CD4-positive, alpha-beta T cell (primary cell): ENCODE measurements around the gene SPNS3. TPM values are rescaled to one million over a fixed set of nuclear protein-coding genes. Genes with fewer than 3 reads are reported as not detected.

Experiments
- ATAC-seq: fragments of 200-7000 bp; cut with Tn5 transposase; one replicate; pipeline ENCODE4 v1.10.0; 2022; ENCODE audit warnings: mild to moderate bottlenecking; ENCODE audit not compliant: poor library complexity
- CTCF ChIA-PET: fragments of 350-600 bp; sonication (Branson Sonifier 250); formaldehyde crosslinking; loops from one replicate; lab custom pipeline; 2021; ENCODE audit warnings: antibody characterized with exemption, inconsistent platforms; lab: Charles Lee
- POLR2A ChIA-PET: fragments of 350-600 bp; sonication (Branson Sonifier 250); formaldehyde crosslinking; loops from one replicate; lab custom pipeline; 2021; ENCODE audit warnings: antibody characterized with exemption, inconsistent platforms; lab: Charles Lee
- DNase-seq, 14 experiments: peaks; one replicate each; pipeline ENCODE4 v3.0.0-alpha.2; 2013 to 2020; ENCODE audit warnings: mixed read lengths in 2 of 14
- H3K27ac ChIP-seq, 2 donors: one replicate each; pipeline versions ENCODE4 v1.5.1 to v1.7.0; 2013; ENCODE audit warnings: low read length in 2 of 2, low read depth in 1 of 2, mild to moderate bottlenecking in 1 of 2
- H3K27me3 ChIP-seq, 2 experiments: 1 replicate in 1 of 2; 2 replicates in 1 of 2; pipeline versions ENCODE4 v1.6.1 to v1.7.0; 2013; ENCODE audit warnings: low read length in 2 of 2, control low read depth in 1 of 2, mild to moderate bottlenecking in 1 of 2, moderate library complexity in 1 of 2; ENCODE audit not compliant: insufficient read depth in 2 of 2, control insufficient read depth in 1 of 2
- H3K36me3 ChIP-seq: one replicate; pipeline ENCODE4 v1.6.1; 2013; ENCODE audit warnings: low read length, control low read depth; ENCODE audit not compliant: insufficient read depth
- H3K4me1 ChIP-seq: one replicate; pipeline ENCODE4 v1.6.1; 2013; ENCODE audit warnings: low read length, control low read depth; ENCODE audit not compliant: insufficient read depth
- H3K4me3 ChIP-seq: one replicate; pipeline ENCODE4 v1.5.1; 2013; ENCODE audit warnings: mild to moderate bottlenecking, low read length, moderate library complexity
- H3K9me3 ChIP-seq, 2 experiments: 1 replicate in 1 of 2; 2 replicates in 1 of 2; pipeline versions ENCODE4 v1.6.1 to v1.7.0; 2013; ENCODE audit warnings: low read length in 2 of 2, mild to moderate bottlenecking in 2 of 2, control low read depth in 1 of 2, moderate library complexity in 1 of 2; ENCODE audit not compliant: control insufficient read depth in 1 of 2, insufficient read depth in 1 of 2
- H3K27ac Mint-ChIP-seq: one replicate; pipeline ENCODE4 v1.8.0; 2020; ENCODE audit warnings: mixed read lengths
- H3K27me3 Mint-ChIP-seq: one replicate; pipeline ENCODE4 v1.8.0; 2021; ENCODE audit warnings: mixed read lengths
- H3K36me3 Mint-ChIP-seq: one replicate; pipeline ENCODE4 v1.8.0; 2021; ENCODE audit warnings: low read depth, mixed read lengths
- H3K4me1 Mint-ChIP-seq: one replicate; pipeline ENCODE4 v1.8.0; 2021; ENCODE audit warnings: low read depth, mixed read lengths
- H3K4me3 Mint-ChIP-seq: one replicate; pipeline ENCODE4 v1.8.0; 2020; ENCODE audit warnings: mild to moderate bottlenecking, mixed read lengths
- H3K9me3 Mint-ChIP-seq: one replicate; pipeline ENCODE4 v1.8.0; 2020; ENCODE audit warnings: mixed read lengths
- CTCF ChIP-seq: fragments of 200-600 bp; IDR thresholded peaks from one replicate; pipeline ENCODE4 v1.8.0; 2022; ENCODE audit warnings: antibody characterized with exemption, mild to moderate bottlenecking
- intact Hi-C, 2 experiments: fragments of 100-400 bp; cut with DNase I in 1 of 2; cut with micrococcal nuclease in 1 of 2; formaldehyde crosslinking; loops; one replicate each; pipeline versions ENCODE4 v1.15.1 to v1.9.0; 2023 to 2025; cut with DNase I, micrococcal nuclease
- total RNA-seq, 174 experiments: library from RNA in 2 of 174; stranded (reverse) in 2 of 174; gene quantifications; one replicate each; pipeline ENCODE4 v1.2.3 and lab custom pipeline; 2021 to 2026

The SPNS3 gene
- total RNA-seq, 2 experiments from 2014 or later = 2.3 to 2.5 TPM

- no peak overlapping the region for H3K4me3 Mint-ChIP-seq
- DNase-seq = no peak
- ChIA-PET CTCF (no interaction called here), POLR2A (no interaction called here)
- H3K36me3 Mint-ChIP-seq = peaks cover 7% of the 10 kb centered on the region
- Histone ChIP-seq H3K36me3 (peaks cover 9% of the 10 kb centered on the region), H3K4me3 (no peak overlapping the region), H3K27ac (no peak overlapping the region), H3K4me1 (peaks cover 7% of the 10 kb centered on the region), H3K9me3 (no peaks in the 10 kb centered on the region), H3K27me3 (no peaks in the 10 kb centered on the region)
- no peak for ATAC-seq
- H3K4me1 Mint-ChIP-seq = peaks cover 5% of the 10 kb centered on the region
- H3K9me3 Mint-ChIP-seq = no peaks in the 10 kb centered on the region
- H3K27me3 Mint-ChIP-seq = peaks cover 8% of the 10 kb centered on the region
- intact Hi-C loops = no loop called here
- no peak overlapping the region for H3K27ac Mint-ChIP-seq
- no peak for TF ChIP-seq CTCF
Observed at GRCh38 chr17:4534515-4534914, 100.8 kb downstream of the SPNS3 start.

- Mint-ChIP-seq H3K9me3 (no peaks in the 10 kb centered on the region), H3K4me3 (no peak overlapping the region), H3K27ac (no peak overlapping the region), H3K4me1 (peaks cover 5% of the 10 kb centered on the region), H3K27me3 (peaks cover 6% of the 10 kb centered on the region), H3K36me3 (peaks cover 11% of the 10 kb centered on the region)
- CTCF ChIA-PET = no interaction called here
- POLR2A ChIA-PET = no interaction called here
- Histone ChIP-seq H3K4me3 (no peak overlapping the region), H3K27me3 (no peaks in the 10 kb centered on the region), H3K9me3 (no peaks in the 10 kb centered on the region), H3K27ac (no peak overlapping the region), H3K36me3 (peaks cover 15% of the 10 kb centered on the region), H3K4me1 (peaks cover 7% of the 10 kb centered on the region)
- no peak for TF ChIP-seq CTCF
- intact Hi-C loops = no loop called here
- ATAC-seq = no peak
- DNase-seq = no peak
Observed at GRCh38 chr17:4534928-4535666, 101.4 kb downstream of the SPNS3 start.

GRCh38 chr17:4535667-4536258 lies 102.0 kb downstream of the SPNS3 start:
- intact Hi-C loops = no loop called here
- peaks cover 5% of the 10 kb centered on the region for H3K4me1 Mint-ChIP-seq
- Histone ChIP-seq H3K36me3 (peaks cover 19% of the 10 kb centered on the region), H3K4me3 (no peak overlapping the region), H3K9me3 (no peaks in the 10 kb centered on the region), H3K4me1 (peaks cover 7% of the 10 kb centered on the region), H3K27me3 (no peaks in the 10 kb centered on the region), H3K27ac (no peak overlapping the region)
- H3K27me3 Mint-ChIP-seq = peaks cover 6% of the 10 kb centered on the region
- H3K9me3 Mint-ChIP-seq = no peaks in the 10 kb centered on the region
- CTCF ChIA-PET = no interaction called here
- POLR2A ChIA-PET = no interaction called here
- TF ChIP-seq CTCF = no peak
- H3K27ac Mint-ChIP-seq = no peak overlapping the region
- H3K36me3 Mint-ChIP-seq = peaks cover 16% of the 10 kb centered on the region
- ATAC-seq (no peak), DNase-seq (no peak)
- no peak overlapping the region for H3K4me3 Mint-ChIP-seq
